ENCODE data around the gene CALCR.

The CALCR gene

DNA sequence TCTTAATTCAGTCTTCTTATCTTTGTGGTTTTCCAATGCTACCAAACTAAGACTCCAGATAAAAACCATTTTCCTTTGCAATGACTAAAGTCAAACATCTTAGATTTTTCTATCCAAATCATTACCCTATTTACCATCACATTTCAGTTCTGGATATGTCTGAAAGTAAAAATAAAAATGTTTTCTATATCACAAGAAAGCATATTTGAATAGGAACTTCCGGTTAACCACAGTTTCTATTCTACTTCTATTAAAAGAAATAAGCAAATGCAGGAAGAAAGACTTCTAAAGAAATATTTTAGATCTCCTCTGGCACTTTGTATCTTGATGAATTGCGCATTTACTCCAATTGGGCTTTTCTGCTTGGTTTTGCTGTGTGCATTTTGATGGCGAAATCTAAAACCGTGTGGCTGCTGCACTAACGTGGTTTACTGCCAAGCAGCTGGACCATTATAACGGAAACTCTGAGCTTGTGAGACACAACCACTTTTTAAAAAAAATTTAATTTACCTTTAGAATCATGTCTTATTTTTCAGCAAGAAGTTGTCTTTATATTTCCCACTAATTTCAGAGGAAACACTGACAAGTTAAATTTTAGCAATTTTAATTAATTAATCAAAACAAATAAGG, 196.3 kb downstream of the CALCR start:
- in situ Hi-C loops (cut with MboI; ENCODE audit: low pct_unique_long_range_greater_than_20kb, low sequenced_read_pairs, unreplicated experiment), result no loop called here
- DNase-seq (ENCODE audit: low spot score), result no peak
- TF ChIP-seq CTCF (IDR thresholded peaks at IDR 0.05; ENCODE audit: extremely low read depth, insufficient read depth, missing control alignments), result no peak

GRCh38 chr7:93375603-93376002, 198.9 kb downstream of the CALCR start:
- no peak for DNase-seq (ENCODE audit: low spot score)
- in situ Hi-C loops (cut with MboI; ENCODE audit: low pct_unique_long_range_greater_than_20kb, low sequenced_read_pairs, unreplicated experiment), result no loop called here
- TF ChIP-seq CTCF (IDR thresholded peaks at IDR 0.05; ENCODE audit: extremely low read depth, insufficient read depth, missing control alignments), result no peak
